Suprapubic skin (tissue), 4 donors: ENCODE measurements around the gene RETSAT. TPM values are rescaled to one million over a fixed set of nuclear protein-coding genes. Genes with fewer than 3 reads are reported as not detected.
"Not testable (repeated sequence)": the region's sequence is repeated elsewhere in the genome, so short reads cannot be mapped to it uniquely, and the experiment has no call there.

Source experiments
- DNase-seq, 2 donors: peaks; one replicate each; pipeline ENCODE4 v3.0.0-alpha.2; 2019; ENCODE audit warnings: low spot score in 2 of 2
- H3K27ac ChIP-seq: fragments of 200-600 bp; sonication (generic); one replicate; pipeline ENCODE4 v1.5.1; 2019
- H3K27me3 ChIP-seq: fragments of 200-600 bp; sonication (generic); one replicate; pipeline ENCODE4 v1.5.1; 2019
- H3K36me3 ChIP-seq: fragments of 200-600 bp; sonication (generic); one replicate; pipeline ENCODE4 v1.5.1; 2019
- H3K4me1 ChIP-seq: fragments of 200-600 bp; sonication (generic); one replicate; pipeline ENCODE4 v1.5.1; 2019
- H3K4me3 ChIP-seq: fragments of 200-600 bp; sonication (generic); one replicate; pipeline ENCODE4 v1.5.1; 2019; ENCODE audit warnings: mild to moderate bottlenecking
- H3K9me3 ChIP-seq: fragments of 200-600 bp; sonication (generic); one replicate; pipeline ENCODE4 v1.5.1; 2019
- EP300 ChIP-seq: sonication (generic); formaldehyde crosslinking; IDR thresholded peaks from one replicate; pipeline ENCODE4 v1.6.1; 2017; ENCODE audit warnings: antibody characterized with exemption
- POLR2A ChIP-seq, 2 donors: fragments of 450-650 bp; IDR thresholded peaks; one replicate each; pipeline ENCODE4 v1.6.1; 2017; ENCODE audit warnings: antibody characterized with exemption in 2 of 2, mild to moderate bottlenecking in 2 of 2, moderate library complexity in 2 of 2
- POLR2AphosphoS5 ChIP-seq, 3 donors: sonication (generic); formaldehyde crosslinking; IDR thresholded peaks; one replicate each; pipeline ENCODE4 v1.6.1; 2017; ENCODE audit warnings: antibody characterized with exemption in 3 of 3
- WGBS: methylation state at CpG from one replicate; pipeline ENCODE4 v1.1.5; 2018; 5-methylcytosine and 5-hydroxymethylcytosine counted together
- total RNA-seq, 4 donors: library from RNA; depleted of rRNA; stranded (reverse); fragments of >200 nt; gene quantifications; one replicate each; pipeline ENCODE4 v1.1.0, GENCODE V29; 2016
- TF ChIP-seq, protein P1 (sequence below), 2 donors: fragments of 200-600 bp in 1 of 2; fragments of 450-650 bp in 1 of 2; sonication (generic) in 1 of 2; IDR thresholded peaks; one replicate each; pipeline ENCODE4 v1.5.1; 2016 to 2019; ENCODE audit warnings: antibody characterized with exemption in 2 of 2, mild to moderate bottlenecking in 1 of 2, moderate library complexity in 1 of 2

RETSAT gene
- total RNA-seq, 4 donors from 2014 or later, result 92.4 to 126 (median 117) TPM

DNA sequence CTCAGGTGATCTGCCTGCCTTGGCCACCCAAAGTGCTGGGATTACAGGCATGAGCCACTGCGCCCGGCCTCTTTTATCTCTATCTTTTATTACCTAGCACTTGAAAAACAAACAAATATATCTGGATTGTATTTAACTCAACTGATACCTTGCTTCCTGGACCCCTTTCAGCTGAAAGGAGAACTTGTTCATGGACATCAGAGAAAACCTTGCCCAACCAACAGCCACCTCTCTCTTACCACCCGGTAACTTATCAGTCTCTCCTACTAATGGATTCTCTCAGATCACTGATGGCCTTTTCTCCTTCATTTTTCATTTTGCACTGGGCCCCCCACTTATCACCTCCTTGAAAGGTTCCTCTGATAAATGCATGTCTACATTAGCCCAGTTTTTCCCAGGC lies 6.7 kb downstream of the RETSAT start:
- 93% methylated on average over 3 of the region's 3 CpGs for WGBS
- Histone ChIP-seq H3K4me1 (peaks cover 9% of the 10 kb centered on the region), H3K9me3 (no peaks in the 10 kb centered on the region)

DNA sequence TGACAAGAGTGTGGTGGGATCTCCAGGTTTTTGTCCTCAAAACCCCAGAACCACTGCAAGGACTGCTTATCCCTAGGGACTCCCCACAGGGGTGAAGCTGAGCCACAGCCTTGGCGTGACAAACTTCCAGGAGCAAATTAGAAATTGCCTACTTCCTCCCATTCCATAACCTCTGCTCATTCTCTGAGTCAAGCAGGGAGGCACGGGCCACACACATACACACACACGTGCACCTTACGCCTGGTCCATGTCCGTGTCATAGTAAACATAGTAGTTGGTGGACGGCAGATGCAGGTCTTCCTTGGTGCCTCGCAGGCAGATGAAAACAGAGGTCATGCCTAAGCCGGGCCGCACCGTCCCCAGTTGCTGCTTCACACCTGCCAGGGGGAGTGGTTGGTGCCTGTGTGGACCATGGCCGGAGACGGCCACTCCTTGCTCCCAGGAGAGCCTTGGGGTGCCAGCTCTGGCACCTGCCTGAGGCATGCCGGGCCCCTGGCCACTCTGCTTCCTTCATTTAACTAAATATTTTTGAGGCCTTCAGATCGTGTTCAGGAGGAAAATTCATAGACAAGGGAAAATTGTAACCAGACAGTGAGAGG lies 9.9 kb downstream of the RETSAT start:
- no peak overlapping the region for H3K4me3 ChIP-seq
- no peak overlapping the region for H3K27ac ChIP-seq
- H3K9me3 ChIP-seq, result no peaks in the 10 kb centered on the region
- TF ChIP-seq POLR2AphosphoS5 (IDR thresholded peaks at IDR 0.05), result no peak
- no peak for TF ChIP-seq EP300
- TF ChIP-seq, protein P1, sequence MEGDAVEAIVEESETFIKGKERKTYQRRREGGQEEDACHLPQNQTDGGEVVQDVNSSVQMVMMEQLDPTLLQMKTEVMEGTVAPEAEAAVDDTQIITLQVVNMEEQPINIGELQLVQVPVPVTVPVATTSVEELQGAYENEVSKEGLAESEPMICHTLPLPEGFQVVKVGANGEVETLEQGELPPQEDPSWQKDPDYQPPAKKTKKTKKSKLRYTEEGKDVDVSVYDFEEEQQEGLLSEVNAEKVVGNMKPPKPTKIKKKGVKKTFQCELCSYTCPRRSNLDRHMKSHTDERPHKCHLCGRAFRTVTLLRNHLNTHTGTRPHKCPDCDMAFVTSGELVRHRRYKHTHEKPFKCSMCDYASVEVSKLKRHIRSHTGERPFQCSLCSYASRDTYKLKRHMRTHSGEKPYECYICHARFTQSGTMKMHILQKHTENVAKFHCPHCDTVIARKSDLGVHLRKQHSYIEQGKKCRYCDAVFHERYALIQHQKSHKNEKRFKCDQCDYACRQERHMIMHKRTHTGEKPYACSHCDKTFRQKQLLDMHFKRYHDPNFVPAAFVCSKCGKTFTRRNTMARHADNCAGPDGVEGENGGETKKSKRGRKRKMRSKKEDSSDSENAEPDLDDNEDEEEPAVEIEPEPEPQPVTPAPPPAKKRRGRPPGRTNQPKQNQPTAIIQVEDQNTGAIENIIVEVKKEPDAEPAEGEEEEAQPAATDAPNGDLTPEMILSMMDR (IDR thresholded peaks at IDR 0.05), result no peak
- no peak for TF ChIP-seq POLR2A (IDR thresholded peaks at IDR 0.05)
- no peak for DNase-seq
- WGBS, result 89% methylated on average over 10 of the region's 14 CpGs
- H3K36me3 ChIP-seq, result peaks cover 72% of the 10 kb centered on the region
- H3K27me3 ChIP-seq, result no peaks in the 10 kb centered on the region
- H3K4me1 ChIP-seq, result peaks cover 3% of the 10 kb centered on the region

More for the DNA sequence above, 6.7 kb downstream of the RETSAT start:
- H3K27ac ChIP-seq, result no peak overlapping the region
- no peaks in the 10 kb centered on the region for H3K27me3 ChIP-seq
- DNase-seq, result no peak
- H3K4me3 ChIP-seq, result no peak overlapping the region
- H3K36me3 ChIP-seq, result peaks cover 90% of the 10 kb centered on the region
- TF ChIP-seq POLR2A (IDR thresholded peaks at IDR 0.05) (no peak), EP300 (no peak), POLR2AphosphoS5 (IDR thresholded peaks at IDR 0.05) (no peak)
- TF ChIP-seq, protein P1 (IDR thresholded peaks at IDR 0.05), result no peak

DNA sequence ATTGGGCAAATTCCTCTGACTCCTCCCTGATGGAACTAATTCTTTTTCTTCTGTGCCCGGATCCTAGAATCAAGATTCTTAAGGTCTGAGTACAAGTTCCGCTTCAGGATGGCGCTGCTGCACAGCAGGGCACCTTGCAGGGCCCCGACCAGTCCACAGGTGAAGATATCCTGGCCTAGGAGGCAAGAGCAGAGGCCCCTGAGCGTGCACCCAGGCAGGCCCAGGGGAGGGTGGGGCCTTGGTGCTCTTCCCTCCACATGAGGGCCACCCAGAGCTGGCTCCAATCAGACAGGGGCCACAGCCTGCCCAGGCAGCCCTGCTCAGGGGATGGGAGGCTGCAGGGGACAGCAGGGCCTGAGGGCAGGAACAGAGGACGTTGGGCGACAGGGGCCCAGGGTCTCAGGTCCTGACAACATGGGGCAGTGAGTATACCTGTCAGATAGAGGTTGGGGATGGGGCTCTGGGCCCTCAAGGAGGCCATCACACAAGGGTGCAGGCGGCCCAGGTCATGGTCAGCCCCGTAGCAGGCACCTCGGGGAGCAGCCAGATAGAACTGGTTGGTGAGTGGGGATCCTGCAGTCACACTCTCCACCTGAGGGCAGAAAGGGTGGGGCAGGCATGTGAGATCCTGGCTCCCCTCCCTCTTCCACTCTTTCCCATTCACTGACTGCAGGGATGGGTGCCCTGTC lies 11.0 kb downstream of the RETSAT start:
- WGBS, result 88% methylated on average over 9 of the region's 10 CpGs
- not testable (repeated sequence) for H3K4me3 ChIP-seq, H3K27ac ChIP-seq, H3K4me1 ChIP-seq, H3K27me3 ChIP-seq, H3K9me3 ChIP-seq, DNase-seq
- peaks cover 63% of the 10 kb centered on the region for H3K36me3 ChIP-seq

DNA sequence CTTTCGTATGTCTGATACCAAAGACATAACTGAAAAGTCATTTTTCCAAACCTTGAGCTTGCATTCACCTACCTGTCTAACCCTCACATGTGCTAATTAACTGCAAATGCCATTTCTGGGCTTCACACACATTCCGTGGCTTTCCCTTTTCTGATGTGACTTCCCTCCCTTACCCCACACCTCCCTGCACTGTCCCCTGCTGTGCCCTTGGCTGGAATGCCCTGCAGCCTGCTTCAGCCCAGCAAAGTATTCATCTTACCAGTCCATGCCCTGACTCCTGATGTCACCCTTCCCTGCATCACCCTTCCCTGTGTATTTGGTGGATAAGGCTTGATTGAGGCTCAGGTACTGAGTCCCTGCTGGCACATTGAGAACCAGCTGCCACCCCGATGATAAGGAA lies 12.2 kb downstream of the RETSAT start:
- Histone ChIP-seq H3K4me3 (no peak overlapping the region), H3K36me3 (peaks cover 51% of the 10 kb centered on the region)

DNA sequence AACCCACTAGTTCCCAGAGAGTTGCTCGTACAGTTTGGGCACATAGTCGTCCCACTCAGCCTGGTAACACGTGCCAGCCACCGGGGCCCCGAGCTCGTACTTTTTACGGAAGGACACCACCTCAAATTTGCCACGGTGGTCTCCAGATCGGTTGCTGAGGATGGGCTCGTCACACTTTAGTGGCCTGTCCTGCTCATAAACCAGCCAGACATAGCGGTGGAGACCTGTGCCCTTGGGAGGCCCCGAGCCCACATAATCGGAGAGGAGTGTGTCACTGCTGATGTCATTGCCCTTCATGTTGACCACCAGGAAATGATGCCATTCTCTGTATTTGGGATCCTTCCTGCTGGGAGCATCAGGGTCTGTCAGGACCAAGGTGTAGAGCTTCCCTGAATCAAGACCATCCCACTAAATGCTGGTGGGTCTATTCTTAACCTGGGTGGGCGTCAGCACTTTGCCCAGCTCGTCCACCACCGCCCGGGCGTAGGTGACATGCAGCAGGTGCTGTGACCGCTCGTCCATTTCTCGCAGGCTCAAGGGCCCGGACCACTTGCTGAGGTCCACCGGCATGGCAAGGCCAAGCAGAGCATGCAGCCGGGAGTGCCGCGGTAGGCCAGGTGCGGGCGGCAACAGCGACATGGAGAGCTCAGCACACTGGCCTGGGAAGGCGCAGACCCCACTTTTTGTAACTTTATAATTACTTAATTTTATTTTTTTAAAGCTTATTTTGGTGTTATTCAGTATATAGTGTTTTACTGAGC lies 12.9 kb downstream of the RETSAT start:
- H3K9me3 ChIP-seq, result no peaks in the 10 kb centered on the region
- no peaks in the 10 kb centered on the region for H3K27me3 ChIP-seq
- H3K36me3 ChIP-seq, result peaks cover 44% of the 10 kb centered on the region
- DNase-seq, result no peak
- TF ChIP-seq EP300, result no peak
- TF ChIP-seq, protein P1 (IDR thresholded peaks at IDR 0.05), result no peak
- TF ChIP-seq POLR2A (IDR thresholded peaks at IDR 0.05), result no peak
- TF ChIP-seq POLR2AphosphoS5 (IDR thresholded peaks at IDR 0.05), result no peak
- no peak overlapping the region for H3K27ac ChIP-seq
- 91% methylated on average over 27 of the region's 30 CpGs for WGBS
- H3K4me3 ChIP-seq, result no peak overlapping the region
- H3K4me1 ChIP-seq, result peaks cover 3% of the 10 kb centered on the region

More for the DNA sequence above, 12.2 kb downstream of the RETSAT start:
- WGBS, result 74% methylated on average over 3 of the region's 3 CpGs
- no peak for DNase-seq
- no peak for TF ChIP-seq POLR2AphosphoS5 (IDR thresholded peaks at IDR 0.05)
- TF ChIP-seq EP300, result no peak
- TF ChIP-seq POLR2A (IDR thresholded peaks at IDR 0.05), result no peak
- TF ChIP-seq, protein P1 (IDR thresholded peaks at IDR 0.05), result no peak
- H3K27me3 ChIP-seq, result no peaks in the 10 kb centered on the region
- no peak overlapping the region for H3K27ac ChIP-seq
- H3K4me1 ChIP-seq, result peaks cover 3% of the 10 kb centered on the region
- no peaks in the 10 kb centered on the region for H3K9me3 ChIP-seq
